KMS-11 (cell line): ENCODE measurements around the gene TMEM184C.

ENCODE experiments used
- H2AFZ ChIP-seq: fragments of 200-600 bp; sonication (generic); 2 replicates; pipeline ENCODE4 v1.6.1; 2016; ENCODE audit warnings: antibody characterized with exemption, mixed run types, low read depth
- H3K27ac ChIP-seq: fragments of 200-600 bp; sonication (generic); 2 replicates; pipeline ENCODE4 v1.6.1; 2016; ENCODE audit warnings: mild to moderate bottlenecking, mixed run types
- H3K27me3 ChIP-seq: fragments of 200-600 bp; sonication (generic); 2 replicates; pipeline ENCODE4 v1.6.1; 2017; ENCODE audit warnings: mild to moderate bottlenecking, low read depth, mixed run types, moderate library complexity; ENCODE audit not compliant: insufficient read depth
- H3K36me3 ChIP-seq: fragments of 200-600 bp; sonication (generic); 2 replicates; pipeline ENCODE4 v1.6.1; 2017; ENCODE audit warnings: mild to moderate bottlenecking, mixed run types; ENCODE audit not compliant: insufficient read depth
- H3K4me1 ChIP-seq: fragments of 200-600 bp; sonication (generic); 2 replicates; pipeline ENCODE4 v1.6.1; 2016; ENCODE audit warnings: mild to moderate bottlenecking, low read depth, mixed run types; ENCODE audit not compliant: poor library complexity, severe bottlenecking
- H3K4me2 ChIP-seq: fragments of 200-600 bp; sonication (generic); 2 replicates; pipeline ENCODE4 v1.7.0; 2016; ENCODE audit warnings: mild to moderate bottlenecking, mixed run types
- H3K4me3 ChIP-seq: fragments of 200-600 bp; sonication (generic); IDR thresholded peaks from 2 replicates; pipeline ENCODE4 v1.6.1; 2017; ENCODE audit warnings: low read depth, low read length, mixed read lengths; ENCODE audit not compliant: insufficient read depth
- H3K79me2 ChIP-seq: fragments of 200-600 bp; sonication (generic); 2 replicates; pipeline ENCODE4 v1.6.1; 2016; ENCODE audit warnings: low read depth, mixed run types; ENCODE audit not compliant: insufficient read depth
- H3K9ac ChIP-seq: fragments of 200-600 bp; sonication (generic); 2 replicates; pipeline ENCODE4 v1.6.1; 2016; ENCODE audit warnings: mild to moderate bottlenecking, mixed run types
- H4K20me1 ChIP-seq: fragments of 200-600 bp; sonication (generic); 2 replicates; pipeline ENCODE4 v1.6.1; 2016; ENCODE audit warnings: mild to moderate bottlenecking, mixed run types; ENCODE audit not compliant: insufficient read depth
- CTCF ChIP-seq: fragments of 200-600 bp; sonication (generic); conservative IDR thresholded peaks from 2 replicates; pipeline ENCODE4 v1.6.1; 2017; ENCODE audit warnings: low read depth, mild to moderate bottlenecking, antibody characterized with exemption, low read length, moderate library complexity, mixed read lengths

TMEM184C gene

GRCh38 chr4:147658501-147658900, 41.3 kb downstream of the TMEM184C start:
- no peaks in the 10 kb centered on the region for H3K4me1 ChIP-seq
- no peaks in the 10 kb centered on the region for H3K36me3 ChIP-seq
- no peak overlapping the region for H3K4me2 ChIP-seq
- H2AFZ ChIP-seq, result no peak overlapping the region
- no peak overlapping the region for H3K9ac ChIP-seq
- no peaks in the 10 kb centered on the region for H3K79me2 ChIP-seq
- no peak overlapping the region for H3K4me3 ChIP-seq
- TF ChIP-seq CTCF, result no peak
- H3K27me3 ChIP-seq, result no peaks in the 10 kb centered on the region
- no peaks in the 10 kb centered on the region for H4K20me1 ChIP-seq
- no peak overlapping the region for H3K27ac ChIP-seq

GRCh38 chr4:147674073-147674472, 56.9 kb downstream of the TMEM184C start:
- H3K27me3 ChIP-seq, result no peaks in the 10 kb centered on the region
- no peaks in the 10 kb centered on the region for H3K36me3 ChIP-seq
- H3K79me2 ChIP-seq, result no peaks in the 10 kb centered on the region
- H3K27ac ChIP-seq, result no peak overlapping the region
- no peak overlapping the region for H3K4me3 ChIP-seq
- no peak overlapping the region for H3K4me2 ChIP-seq
- no peak overlapping the region for H3K9ac ChIP-seq
- no peak overlapping the region for H2AFZ ChIP-seq
- TF ChIP-seq CTCF, result no peak
- H4K20me1 ChIP-seq, result no peaks in the 10 kb centered on the region
- H3K4me1 ChIP-seq, result no peaks in the 10 kb centered on the region

GRCh38 chr4:147674496-147674895, 57.3 kb downstream of the TMEM184C start:
- Histone ChIP-seq H3K4me3 (no peak overlapping the region), H3K4me1 (no peaks in the 10 kb centered on the region), H3K4me2 (no peak overlapping the region), H2AFZ (no peak overlapping the region), H3K36me3 (no peaks in the 10 kb centered on the region), H3K9ac (no peak overlapping the region), H3K27ac (no peak overlapping the region), H4K20me1 (no peaks in the 10 kb centered on the region), H3K79me2 (no peaks in the 10 kb centered on the region), H3K27me3 (no peaks in the 10 kb centered on the region)
- no peak for TF ChIP-seq CTCF

GRCh38 chr4:147678106-147678505, 60.9 kb downstream of the TMEM184C start:
- H3K79me2 ChIP-seq, result peaks cover 11% of the 10 kb centered on the region
- H2AFZ ChIP-seq, result no peak overlapping the region
- no peak overlapping the region for H3K4me3 ChIP-seq
- no peaks in the 10 kb centered on the region for H3K36me3 ChIP-seq
- peaks cover 8% of the 10 kb centered on the region for H3K4me1 ChIP-seq
- H3K4me2 ChIP-seq, result no peak overlapping the region
- no peak overlapping the region for H3K27ac ChIP-seq
- H3K9ac ChIP-seq, result no peak overlapping the region
- TF ChIP-seq CTCF, result no peak
- H4K20me1 ChIP-seq, result no peaks in the 10 kb centered on the region
- no peaks in the 10 kb centered on the region for H3K27me3 ChIP-seq
